ENCODE results near the gene SPON1. TPM values are rescaled to one million over a fixed set of nuclear protein-coding genes. Genes with fewer than 3 reads are reported as not detected.
"Not testable (repeated sequence)": the region's sequence is repeated elsewhere in the genome, so short reads cannot be mapped to it uniquely, and the experiment has no call there.

Gene SPON1
- total RNA-seq, 1 donor from 2014 or later: 3.1 TPM

DNA sequence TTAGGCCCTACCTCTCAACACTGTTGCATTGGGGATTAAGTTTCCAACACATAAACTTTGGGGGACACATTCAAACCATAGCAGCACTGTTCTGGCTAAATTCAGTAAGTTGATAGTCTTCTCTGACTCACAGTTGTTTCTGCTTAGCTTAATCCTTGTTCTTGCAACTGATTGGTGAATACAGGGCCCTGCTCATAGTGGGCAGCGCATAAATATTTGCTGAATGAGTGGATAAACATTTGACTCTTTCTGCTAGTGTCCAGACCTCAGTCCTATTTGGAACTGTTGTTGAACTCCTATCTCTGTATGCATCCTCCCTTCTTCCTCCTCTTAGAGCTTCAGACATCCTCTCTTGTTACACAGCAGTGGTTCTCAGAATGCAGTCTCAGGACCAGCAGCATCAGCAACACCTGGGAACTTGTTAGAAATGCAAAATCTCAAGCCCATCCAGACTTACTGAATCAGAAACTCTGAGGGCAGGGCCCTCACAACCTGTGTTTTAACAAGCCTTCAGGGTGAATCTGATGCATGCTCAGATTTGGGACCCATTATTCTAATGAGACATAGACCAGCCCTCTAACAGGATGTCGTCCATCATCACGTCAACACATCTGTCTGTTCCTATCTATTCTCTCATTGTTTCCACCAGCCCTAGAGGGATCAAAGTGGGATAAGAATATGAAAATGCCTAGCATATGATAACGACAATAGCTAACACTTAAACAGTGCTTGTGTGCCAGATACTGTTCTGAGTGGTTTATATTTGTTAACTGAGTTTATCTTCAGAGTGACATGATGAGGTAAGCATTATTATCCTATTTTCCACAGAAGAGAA lies 22.3 kb downstream of the SPON1 start:
- ATAC-seq: no peak

DNA sequence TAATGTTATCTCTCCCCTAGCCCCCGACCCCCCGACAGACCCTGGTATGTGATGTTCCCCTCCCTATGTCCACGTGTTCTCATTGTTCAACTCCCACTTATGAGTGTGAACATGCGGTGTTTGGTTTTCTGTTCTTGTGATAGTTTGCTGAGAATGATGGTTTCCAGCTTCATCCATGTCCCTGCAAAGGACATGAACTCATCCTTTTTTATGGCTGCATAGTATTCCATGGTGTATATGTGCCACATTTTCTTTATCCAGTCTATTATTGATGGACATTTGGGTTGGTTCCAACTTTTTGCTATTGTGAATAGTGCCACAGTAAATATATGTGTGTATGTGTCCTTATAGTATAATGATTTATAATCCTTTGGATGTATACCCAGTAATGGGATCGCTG lies 24.2 kb downstream of the SPON1 start:
- not testable (repeated sequence) for ATAC-seq

DNA sequence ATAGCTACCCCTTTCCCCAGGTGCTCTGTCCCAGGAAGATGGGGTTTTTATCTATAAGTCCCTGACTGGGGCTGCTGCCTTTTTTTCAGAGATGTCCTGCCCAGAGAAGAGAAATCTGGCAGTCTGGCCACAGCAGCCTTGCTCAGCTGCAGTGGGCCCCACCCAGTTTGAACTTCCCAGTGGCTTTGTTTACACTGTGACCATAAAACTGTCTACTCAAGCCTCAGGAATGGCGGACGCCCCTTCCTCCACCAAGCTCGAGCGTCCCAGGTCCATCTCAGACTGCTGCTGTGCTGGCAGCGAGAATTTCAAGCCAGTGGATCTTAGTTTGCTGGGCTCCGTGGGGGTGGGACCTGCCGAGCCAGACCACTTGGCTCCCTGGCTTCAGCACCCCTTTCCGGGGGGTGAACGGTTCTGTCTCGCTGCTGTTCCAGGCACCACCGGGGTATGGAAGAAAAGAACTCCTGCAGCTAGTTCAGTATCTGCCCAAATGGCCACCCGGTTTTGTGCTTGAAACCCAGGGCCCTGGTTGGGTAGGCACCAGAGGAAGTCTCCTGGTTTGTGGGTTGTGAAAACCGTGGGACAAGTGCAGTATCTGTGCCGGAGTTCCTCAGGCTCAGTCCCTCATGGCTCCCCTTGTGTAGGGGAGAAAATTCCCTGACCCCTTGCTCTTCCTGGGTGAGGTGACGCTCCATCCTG lies 29.8 kb downstream of the SPON1 start:
- ATAC-seq: not testable (repeated sequence)

DNA sequence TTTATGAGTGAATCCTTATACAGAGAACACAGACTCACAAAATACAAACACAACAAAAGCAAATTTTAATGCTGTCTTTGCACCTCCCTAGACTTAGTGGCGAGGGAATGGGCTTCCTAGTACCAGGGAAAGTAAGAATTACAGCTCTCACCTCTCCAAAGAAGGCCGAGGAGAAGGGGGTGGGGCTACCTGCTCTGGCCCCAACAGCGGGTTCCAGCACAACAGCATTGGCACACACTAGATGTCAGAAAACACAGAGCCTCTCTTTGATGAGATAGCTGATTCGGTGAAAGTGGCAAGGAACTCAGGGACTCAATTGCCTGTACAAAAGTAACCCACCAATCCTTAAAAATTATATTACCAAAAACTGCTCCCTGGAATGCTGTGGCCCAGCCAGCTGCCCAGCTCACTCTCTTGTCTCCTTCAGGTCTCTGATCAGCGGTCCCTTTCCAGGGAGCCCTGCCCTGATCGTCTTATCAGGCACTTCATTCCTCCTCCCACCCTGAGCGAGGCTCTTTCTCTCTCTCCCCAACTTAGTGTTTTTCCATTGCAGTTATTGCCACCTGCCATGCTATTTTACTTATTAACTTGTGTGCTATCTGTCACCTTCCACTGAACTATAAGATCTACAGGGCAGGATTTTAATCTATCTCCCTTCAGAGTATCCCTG lies 30.7 kb downstream of the SPON1 start:
- ATAC-seq: no peak

DNA sequence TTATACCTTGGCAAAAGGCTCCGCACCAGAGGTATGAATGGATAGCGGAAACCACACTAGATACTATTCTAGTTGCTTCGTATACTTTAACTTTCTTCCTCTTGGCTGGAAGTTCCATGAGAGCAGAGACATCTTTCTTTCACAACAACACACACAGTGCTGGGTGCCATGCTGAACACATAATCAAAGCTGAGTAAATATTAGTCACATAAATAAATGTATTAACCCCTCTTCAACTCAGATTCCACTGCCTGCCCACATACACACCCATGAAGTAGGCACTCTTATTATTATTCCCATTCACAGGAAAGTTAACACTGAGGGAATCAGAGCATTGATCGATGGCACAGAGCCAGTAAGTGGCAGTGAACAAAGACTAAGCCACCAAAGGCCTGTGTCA lies 35.4 kb downstream of the SPON1 start:
- no peak for ATAC-seq

DNA sequence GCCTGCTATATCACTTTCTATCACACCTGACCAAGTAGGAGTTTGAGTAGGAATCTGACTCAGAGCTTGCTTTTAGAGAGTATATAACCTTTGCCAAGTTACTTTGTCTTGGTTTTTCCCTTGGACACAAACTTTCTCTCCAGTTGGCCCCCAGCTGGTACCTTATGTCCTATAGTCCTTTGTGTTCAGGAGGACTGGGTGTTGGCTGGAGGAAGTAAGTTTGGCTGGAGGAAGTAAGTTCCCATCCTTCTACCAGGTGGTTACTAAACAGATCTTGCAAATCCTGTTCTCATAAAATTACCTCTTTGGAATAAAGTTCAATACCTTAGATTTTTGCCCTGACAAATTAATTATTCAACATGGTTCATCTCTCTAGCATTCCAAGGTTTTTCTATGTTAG lies 37.2 kb downstream of the SPON1 start:
- no peak for ATAC-seq

DNA sequence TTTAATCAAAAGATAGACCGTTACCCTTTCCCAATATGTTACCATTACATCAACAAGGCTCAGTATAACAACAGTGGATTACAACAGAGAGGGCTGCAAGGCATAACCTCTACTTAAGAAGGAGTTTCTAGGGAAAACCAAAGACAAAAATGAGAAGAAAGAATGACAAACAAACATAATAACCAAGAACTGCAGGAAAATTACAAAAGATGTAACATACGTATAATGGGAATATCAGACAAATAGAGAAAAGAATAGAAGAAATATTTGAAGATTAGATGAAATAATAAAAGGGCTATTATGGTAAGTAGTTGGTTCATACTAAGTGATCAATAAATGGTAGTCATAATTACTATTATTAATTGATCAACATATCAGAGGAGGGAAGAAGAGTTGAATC lies 39.1 kb downstream of the SPON1 start:
- ATAC-seq: no peak

DNA sequence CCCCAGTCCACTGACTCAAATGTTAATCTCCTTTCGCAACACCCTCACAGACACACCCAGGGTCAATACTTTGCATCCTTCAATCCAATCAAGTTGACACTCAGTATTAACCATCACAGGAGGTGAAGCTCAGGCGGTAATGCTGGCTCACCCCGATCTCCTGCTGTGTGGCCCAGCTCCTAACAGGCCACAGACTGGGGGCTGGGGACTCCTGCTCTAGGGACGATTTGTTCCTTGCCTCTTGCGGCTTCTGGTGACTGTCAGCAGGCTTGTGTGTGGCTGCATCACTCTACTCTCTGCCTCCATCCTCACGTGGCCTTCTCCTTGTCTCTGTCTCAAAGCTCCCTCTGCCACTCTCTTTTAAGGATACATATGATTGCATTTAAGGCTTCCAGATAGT lies 45.0 kb downstream of the SPON1 start:
- ATAC-seq: no peak

DNA sequence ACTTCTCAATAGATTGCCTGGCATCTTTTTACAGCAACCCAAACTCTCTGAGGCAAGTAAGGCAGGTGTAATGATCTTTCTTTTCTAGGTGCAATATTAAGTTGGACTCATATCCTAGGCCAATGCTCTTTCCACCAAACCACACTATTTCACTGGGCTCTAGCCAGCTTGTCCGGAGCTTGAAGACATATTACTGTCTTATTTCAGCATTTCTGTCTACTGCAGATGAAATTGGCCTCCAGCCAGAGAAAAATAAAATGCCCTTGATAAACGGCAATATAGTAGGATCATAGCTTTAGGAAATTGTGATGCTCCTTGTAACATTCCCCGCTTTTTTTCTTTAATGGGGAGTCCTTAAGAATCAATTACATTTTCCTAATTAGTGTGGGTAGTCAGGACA lies 48.1 kb downstream of the SPON1 start:
- no peak for ATAC-seq

DNA sequence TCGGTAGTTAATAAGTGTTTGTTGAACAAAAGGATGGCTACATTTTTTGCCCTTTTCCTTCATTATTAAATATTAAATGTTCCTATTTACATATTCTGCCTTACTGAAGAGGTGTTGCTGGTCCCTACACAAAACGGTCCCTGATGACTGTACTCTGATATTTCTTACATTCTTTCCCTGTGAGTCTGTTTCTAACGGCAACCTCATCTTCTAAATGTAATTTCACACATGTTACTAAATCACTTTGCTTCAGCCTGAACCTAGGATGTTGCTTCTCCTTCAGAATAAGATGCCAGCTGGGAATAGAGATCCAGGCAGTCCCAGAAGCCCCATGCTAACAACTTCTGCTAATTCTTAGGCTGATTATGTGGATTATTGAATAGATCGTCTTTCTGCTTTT lies 50.3 kb downstream of the SPON1 start:
- no peak for ATAC-seq

DNA sequence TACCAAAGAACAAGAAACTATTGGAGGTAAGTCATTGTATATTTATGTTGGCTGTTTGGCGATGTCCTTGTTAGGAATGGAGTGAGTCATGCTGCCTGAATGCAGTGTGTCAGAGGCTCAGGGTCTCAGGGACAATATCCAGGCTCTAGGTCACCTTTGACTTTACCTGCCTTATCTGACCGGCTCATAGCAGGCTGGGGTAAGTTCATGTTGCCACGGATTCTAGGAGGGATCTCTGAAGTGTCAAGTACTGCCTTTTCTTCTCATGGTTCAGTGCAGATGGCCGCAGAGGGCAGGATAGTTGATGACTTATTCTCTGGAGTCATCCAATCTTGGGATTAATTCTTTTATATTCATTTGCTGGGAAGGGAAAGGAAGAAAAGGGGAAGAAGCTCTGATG lies 53.2 kb downstream of the SPON1 start:
- ATAC-seq: no peak

DNA sequence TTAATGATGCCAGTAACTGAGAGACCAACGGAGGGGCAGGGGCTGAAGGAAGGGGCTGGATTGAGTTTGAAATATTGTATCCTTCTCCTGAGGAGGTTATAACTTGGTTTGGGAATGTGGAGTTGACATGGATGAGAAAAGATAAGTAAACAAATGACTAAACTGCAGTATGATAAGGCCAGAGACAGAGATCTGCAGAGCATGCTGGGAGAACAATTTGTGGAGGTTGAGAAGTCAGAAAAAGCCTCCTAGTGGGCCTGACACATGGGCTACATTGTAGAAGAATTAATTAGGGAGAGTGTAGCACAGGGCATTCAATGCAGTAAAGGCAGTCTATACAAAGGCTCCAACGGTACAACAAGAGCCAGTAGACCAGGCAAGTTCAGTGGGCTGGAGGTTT lies 55.9 kb downstream of the SPON1 start:
- no peak for ATAC-seq

DNA sequence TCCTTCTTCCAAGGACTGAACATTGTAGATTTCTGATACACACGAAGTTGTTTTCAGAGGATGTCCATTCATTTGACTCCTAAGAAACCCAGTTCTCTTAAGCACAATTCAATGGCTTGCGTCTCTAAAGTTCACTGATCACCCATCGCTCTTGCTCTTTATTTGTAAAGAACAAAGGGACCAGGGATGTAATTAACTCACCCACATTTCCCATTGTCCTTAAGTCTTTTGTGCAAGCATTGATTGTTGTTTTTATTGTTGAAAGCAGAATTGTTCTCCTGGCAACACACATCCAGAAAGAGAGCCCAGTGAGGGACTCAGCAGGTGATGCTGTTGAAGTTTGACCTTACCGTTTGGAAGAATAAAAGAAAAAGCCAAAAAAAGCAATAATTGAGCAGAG lies 59.2 kb downstream of the SPON1 start:
- no peak for ATAC-seq

DNA sequence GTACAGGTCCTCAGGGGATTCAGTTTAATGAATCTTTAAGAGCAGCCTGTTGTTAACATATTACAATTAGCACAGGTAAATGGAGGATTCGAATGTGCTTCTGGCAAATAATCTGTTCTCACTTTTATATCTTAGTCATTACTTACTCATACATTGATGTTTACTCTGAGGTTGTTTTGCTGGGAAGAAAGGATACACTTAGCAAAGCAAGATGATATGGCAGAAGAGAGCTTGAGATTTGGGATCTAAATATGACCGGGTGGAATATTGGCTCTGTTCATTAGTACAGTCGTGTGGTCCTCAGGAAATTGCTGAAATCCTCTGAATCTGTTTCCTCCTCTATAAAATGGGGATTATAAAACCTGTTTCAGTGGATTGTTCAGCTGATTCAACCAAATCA lies 59.7 kb downstream of the SPON1 start:
- ATAC-seq: no peak

DNA sequence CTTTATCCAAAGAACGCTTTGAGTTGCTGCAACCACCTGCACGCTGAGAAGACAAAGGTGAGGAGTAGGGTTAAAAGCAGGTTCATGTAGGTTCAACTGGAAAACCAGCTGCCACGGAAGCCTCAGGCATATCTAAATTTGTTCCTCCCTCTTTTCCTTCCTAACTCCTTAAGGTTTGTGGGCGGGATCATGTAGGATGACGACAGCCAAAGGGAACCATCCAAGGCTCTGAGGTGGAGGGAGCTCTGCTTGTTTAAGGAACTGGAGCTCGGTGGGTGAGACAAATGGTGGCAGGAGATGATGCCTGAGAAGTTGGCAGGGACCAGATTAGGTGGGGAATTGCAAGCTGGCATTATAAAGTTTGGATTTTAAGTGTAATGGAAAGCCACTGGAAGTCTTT lies 60.3 kb downstream of the SPON1 start:
- ATAC-seq: no peak

DNA sequence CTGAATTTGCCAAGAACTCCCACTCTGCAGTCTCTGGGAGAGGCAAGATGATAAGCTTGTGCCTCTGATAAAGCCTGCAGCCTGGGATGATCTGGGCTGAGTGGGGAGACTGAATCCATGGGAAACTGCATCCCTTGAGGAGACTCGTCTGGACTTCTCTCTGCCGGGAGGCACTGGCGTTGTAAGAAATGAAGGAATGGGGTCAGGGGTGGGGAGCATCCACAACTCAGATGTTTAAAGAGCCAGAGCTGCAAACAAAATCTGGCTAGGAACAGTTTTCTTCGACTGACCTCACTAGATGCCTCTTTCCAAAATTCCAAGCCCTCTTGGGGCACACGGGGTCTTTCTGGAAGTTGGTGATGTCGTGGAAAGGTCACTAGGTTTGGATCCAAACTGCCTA lies 64.4 kb downstream of the SPON1 start:
- no peak for ATAC-seq

DNA sequence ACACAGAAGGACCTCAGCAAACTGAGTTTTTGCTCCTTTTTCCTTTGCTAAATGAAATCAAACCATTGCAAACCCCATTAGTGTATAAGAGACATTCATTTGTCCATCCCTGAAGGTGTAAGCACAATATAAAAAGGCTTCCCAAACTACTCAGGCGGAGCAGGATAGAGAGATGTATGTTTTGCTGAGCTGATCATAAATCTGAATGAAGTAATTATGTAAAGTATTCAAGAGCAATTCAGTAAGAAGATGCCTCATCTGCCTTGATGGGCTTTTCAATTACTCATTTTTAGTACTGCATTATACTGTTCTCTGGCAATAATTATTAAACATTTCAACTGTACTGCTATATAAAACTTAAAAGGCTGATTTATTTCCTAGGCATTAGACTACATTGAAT lies 65.0 kb downstream of the SPON1 start:
- ATAC-seq: no peak

DNA sequence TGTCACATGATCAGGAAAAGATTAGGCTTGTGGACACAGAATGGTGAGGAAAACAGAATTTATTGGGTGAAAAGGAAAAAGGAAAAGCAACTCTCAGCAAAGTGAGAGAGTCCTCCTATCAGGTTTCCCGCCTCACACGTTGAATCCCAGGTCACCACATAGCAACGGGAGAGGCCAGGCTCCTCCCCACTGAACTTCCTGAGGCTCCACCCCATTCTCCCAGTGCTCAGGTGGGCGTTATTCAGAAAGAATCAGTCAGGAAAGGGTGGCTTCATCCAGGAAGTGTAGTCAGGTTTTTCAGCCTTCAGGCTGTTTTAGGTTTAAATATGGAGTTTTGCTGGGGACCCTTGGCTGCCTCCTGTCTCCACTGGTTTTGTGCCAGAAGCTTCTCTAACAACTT lies 66.9 kb downstream of the SPON1 start:
- no peak for ATAC-seq

DNA sequence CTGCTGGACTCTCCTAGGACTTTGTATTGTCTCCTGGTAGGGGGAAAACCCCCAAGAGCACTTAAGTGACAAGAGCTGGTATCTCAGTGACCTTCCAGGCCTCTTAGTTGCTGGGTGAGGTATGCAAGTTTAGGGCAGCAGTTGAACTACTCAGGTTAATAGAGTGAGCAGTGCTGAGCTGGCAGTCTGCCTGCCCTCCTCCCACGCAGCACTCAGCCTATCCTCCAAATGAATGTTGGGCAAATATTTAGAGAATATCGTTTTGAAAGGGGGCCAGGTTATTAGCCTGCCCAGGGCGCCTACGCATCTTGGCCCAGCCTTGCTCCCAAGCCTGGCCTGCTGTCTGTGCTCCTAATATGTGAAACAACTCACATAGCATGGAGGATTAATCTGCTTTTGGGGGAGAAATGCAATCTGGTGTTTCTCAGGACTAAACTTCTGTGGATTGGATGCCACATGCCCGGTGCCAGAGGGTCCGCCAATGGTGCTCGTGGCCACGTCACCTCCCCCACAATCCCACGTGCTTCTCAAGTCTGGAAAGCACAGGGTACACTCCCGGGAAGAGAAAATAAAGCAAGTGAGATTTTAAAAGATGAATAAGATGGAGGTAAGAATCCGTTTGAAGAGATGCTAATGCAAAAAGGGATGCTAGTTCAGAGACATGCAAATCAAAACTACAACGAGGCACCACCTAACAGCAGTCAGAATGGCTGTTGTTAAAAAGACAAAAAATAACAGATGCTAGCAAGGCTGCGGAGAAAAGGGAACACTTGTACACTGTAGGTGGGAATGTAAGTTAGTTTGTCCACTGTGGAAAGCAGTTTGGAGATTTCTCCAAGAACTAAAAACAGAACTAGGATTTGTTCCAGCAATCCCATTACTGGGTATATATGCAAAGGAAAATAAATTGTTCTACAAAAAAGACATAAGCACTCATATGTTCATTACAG lies 67.7 kb downstream of the SPON1 start:
- peak; percentile 72 for ATAC-seq

DNA sequence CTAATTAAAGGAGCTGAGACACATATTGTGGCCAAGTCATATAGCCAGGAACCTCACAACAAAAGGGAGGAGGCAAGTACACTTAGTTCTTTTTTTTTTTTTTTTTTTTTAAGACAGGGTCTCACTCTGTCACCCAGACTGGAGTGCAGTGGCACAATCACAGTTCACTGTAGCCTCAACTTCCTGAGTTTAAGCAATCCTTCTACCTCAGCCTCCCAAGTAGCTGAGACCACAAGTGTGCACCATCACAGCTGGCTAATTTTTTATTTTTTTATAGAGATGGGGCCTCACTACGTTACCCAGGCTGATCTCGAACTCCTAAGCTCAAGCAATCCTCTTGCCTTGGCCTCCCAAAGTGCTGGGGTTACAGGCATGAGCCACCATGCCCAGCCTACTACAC lies 73.0 kb downstream of the SPON1 start:
- ATAC-seq: not testable (repeated sequence)

DNA sequence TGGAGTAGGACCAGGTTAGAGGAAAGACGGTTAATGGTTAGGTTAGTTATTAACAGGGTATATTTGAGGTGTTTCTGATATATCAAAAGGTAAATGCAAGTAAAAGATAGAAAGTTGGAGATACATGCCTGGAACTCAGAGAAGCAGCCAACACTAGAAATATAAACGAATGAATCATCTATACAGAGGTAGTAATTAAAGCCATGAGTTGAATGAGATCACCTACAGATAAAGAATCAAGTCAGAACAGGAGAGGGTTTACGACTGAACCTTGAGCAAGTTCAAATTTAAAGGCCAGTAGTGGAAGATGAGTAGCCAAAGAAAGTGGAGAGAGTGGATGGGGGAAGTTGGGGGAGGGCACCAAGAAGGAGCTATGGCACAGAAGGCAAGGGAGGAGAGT lies 73.9 kb downstream of the SPON1 start:
- no peak for ATAC-seq

DNA sequence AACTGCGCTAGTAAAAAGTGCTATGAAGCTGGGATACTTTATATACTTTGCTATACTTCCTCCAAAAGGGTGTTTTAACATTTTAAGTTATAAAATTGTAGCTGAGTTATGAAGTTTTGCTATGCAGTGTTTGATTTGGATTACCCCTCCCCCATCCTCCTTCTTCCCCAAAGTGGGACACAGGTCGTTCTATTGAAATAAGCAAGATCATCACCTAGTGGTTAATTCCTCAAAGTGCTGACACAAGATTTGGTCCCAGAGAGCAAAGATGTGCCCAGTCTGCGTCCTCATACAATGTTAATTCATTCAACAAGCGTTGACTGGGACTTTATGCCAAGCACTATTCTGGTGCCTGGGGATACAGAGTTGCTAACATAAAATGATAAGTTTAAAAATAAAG lies 78.5 kb downstream of the SPON1 start:
- no peak for ATAC-seq

DNA sequence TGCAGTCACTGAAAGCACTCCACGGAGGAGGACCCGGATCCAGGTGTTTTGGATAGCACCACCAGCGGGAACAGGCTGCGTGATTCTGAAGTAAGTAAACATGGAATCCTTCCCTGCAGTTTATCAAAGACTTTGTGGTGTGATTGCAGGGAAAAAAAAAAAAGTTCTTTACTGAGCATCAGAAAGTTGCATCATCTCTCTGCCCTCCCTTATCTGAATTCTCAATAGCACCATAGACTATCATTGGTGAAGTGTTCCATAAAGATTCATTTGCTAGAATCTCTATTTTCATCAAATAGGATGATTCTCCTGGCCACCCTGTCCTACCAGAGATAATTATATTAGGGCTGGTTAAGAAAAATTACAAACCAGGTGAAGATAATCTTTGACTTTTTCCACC lies 79.0 kb downstream of the SPON1 start:
- no peak for ATAC-seq

All from esophagus mucosa (tissue), 1 donor.